CD14-positive monocyte (primary cell): Measurements from ENCODE around the gene SPINT1. TPM values are rescaled to one million over a fixed set of nuclear protein-coding genes. Genes with fewer than 3 reads are reported as not detected.

ENCODE experiments used
- DNase-seq, 3 donors: peaks; one replicate each; pipeline ENCODE4 v3.0.0-alpha.2; 2011 to 2022
- H2AFZ ChIP-seq: 2 replicates; pipeline ENCODE4 v1.6.0; 2012; ENCODE audit warnings: mild to moderate bottlenecking, low read depth, low read length, inconsistent platforms; ENCODE audit not compliant: insufficient read depth, poor library complexity, severe bottlenecking
- H3K27ac ChIP-seq, 2 donors: 1 replicate in 1 of 2; 2 replicates in 1 of 2; pipeline ENCODE4 v1.5.1; 2012 to 2013; ENCODE audit warnings: low read length in 2 of 2, control low read depth in 1 of 2, inconsistent platforms in 1 of 2, low read depth in 1 of 2, mild to moderate bottlenecking in 1 of 2
- H3K27me3 ChIP-seq, 2 donors: one replicate each; pipeline versions ENCODE4 v1.6.0 to v1.6.1; 2011 to 2013; ENCODE audit warnings: low read length in 2 of 2; ENCODE audit not compliant: control insufficient read depth in 2 of 2, insufficient read depth in 2 of 2
- H3K36me3 ChIP-seq, 2 donors: replicated peaks in 1 of 2; 1 replicate in 1 of 2; 2 replicates in 1 of 2; pipeline versions ENCODE4 v1.5.1 to v1.6.1; 2012 to 2013; ENCODE audit warnings: low read length in 2 of 2, control low read depth in 1 of 2, inconsistent platforms in 1 of 2, mild to moderate bottlenecking in 1 of 2; ENCODE audit not compliant: insufficient read depth in 2 of 2, control insufficient read depth in 1 of 2
- H3K4me1 ChIP-seq, 2 donors: 1 replicate in 1 of 2; 2 replicates in 1 of 2; pipeline versions ENCODE4 v1.5.1 to v1.6.1; 2012 to 2013; ENCODE audit warnings: low read length in 2 of 2, control low read depth in 1 of 2, inconsistent platforms in 1 of 2, mild to moderate bottlenecking in 1 of 2, moderate library complexity in 1 of 2; ENCODE audit not compliant: insufficient read depth in 2 of 2, control insufficient read depth in 1 of 2
- H3K4me2 ChIP-seq: replicated peaks from 2 replicates; pipeline ENCODE3; 2012; ENCODE audit warnings: low read length, moderate library complexity, mild to moderate bottlenecking; ENCODE audit not compliant: poor library complexity, severe bottlenecking; ENCODE audit errors: extremely low read depth
- H3K4me3 ChIP-seq, 3 experiments: fragments of 200-600 bp in 1 of 3; sonication (generic) in 1 of 3; replicated peaks in 1 of 3; 1 replicate in 2 of 3; 2 replicates in 1 of 3; pipeline ENCODE4 v1.5.1; 2011 to 2013; ENCODE audit warnings: low read length in 3 of 3, mild to moderate bottlenecking in 3 of 3, control low read depth in 2 of 3, low read depth in 2 of 3, inconsistent platforms in 1 of 3, moderate library complexity in 1 of 3
- H3K79me2 ChIP-seq: 2 replicates; pipeline ENCODE4 v1.6.0; 2012; ENCODE audit warnings: mild to moderate bottlenecking, control low read depth, inconsistent platforms, low read length, moderate library complexity; ENCODE audit not compliant: insufficient read depth
- H3K9ac ChIP-seq: 2 replicates; pipeline ENCODE4 v1.6.0; 2017; ENCODE audit warnings: low read length, mild to moderate bottlenecking; ENCODE audit not compliant: insufficient read depth, poor library complexity, severe bottlenecking
- H3K9me3 ChIP-seq, 2 donors: replicated peaks in 1 of 2; 1 replicate in 1 of 2; 2 replicates in 1 of 2; pipeline versions ENCODE4 v1.5.1 to v1.6.1; 2012 to 2013; ENCODE audit warnings: low read length in 2 of 2, control low read depth in 1 of 2; ENCODE audit not compliant: control insufficient read depth in 1 of 2, insufficient read depth in 1 of 2
- H4K20me1 ChIP-seq: 2 replicates; pipeline ENCODE4 v1.6.0; 2012; ENCODE audit warnings: mild to moderate bottlenecking, low read length, control low read depth, moderate library complexity; ENCODE audit not compliant: insufficient read depth
- H3K27ac Mint-ChIP-seq, 7 donors: one replicate each; pipeline ENCODE4 v1.8.0; 2020; ENCODE audit warnings: mild to moderate bottlenecking in 7 of 7, mixed read lengths in 7 of 7, moderate library complexity in 6 of 7, inconsistent platforms in 2 of 7
- H3K27me3 Mint-ChIP-seq, 3 donors: one replicate each; pipeline ENCODE4 v1.8.0; 2021 to 2022; ENCODE audit warnings: low read depth in 3 of 3, mild to moderate bottlenecking in 3 of 3, mixed read lengths in 3 of 3, moderate library complexity in 3 of 3, inconsistent platforms in 1 of 3
- H3K36me3 Mint-ChIP-seq, 2 donors: one replicate each; pipeline ENCODE4 v1.8.0; 2020; ENCODE audit warnings: mixed read lengths in 2 of 2, inconsistent platforms in 1 of 2, mild to moderate bottlenecking in 1 of 2
- H3K4me1 Mint-ChIP-seq: one replicate; pipeline ENCODE4 v1.8.0; 2020; ENCODE audit warnings: mild to moderate bottlenecking, mixed read lengths
- H3K4me3 Mint-ChIP-seq, 2 donors: one replicate each; pipeline ENCODE4 v1.8.0; 2020; ENCODE audit warnings: mild to moderate bottlenecking in 2 of 2, mixed read lengths in 2 of 2, moderate library complexity in 1 of 2
- H3K9me3 Mint-ChIP-seq, 7 donors: one replicate each; pipeline ENCODE4 v1.8.0; 2020 to 2022; ENCODE audit warnings: mixed read lengths in 7 of 7, mild to moderate bottlenecking in 6 of 7, moderate library complexity in 6 of 7, inconsistent platforms in 2 of 7
- WGBS: methylation state at CpG from one replicate; pipeline ENCODE4 v1.1.5; 2013; ENCODE audit warnings: missing lambda C conversion rate; ENCODE audit not compliant: insufficient coverage; 5-methylcytosine and 5-hydroxymethylcytosine counted together
- intact Hi-C, 2 donors: fragments of 100-400 bp; cut with micrococcal nuclease; formaldehyde crosslinking; loops; one replicate each; pipeline versions ENCODE4 v1.15.0 to v1.15.1; 2023
- polyA plus RNA-seq, 3 donors: library from polyadenylated mRNA; depleted of rRNA in 1 of 3; unstranded in 2 of 3; stranded (reverse) in 1 of 3; fragments of 300-500 nt in 2 of 3; fragments of >200 nt in 1 of 3; fragmentation: Illumina TruSeq in 2 of 3; gene quantifications; 1 replicate in 2 of 3; 2 replicates in 1 of 3; pipeline ENCODE4 v1.2.3, GENCODE V29; 2012 to 2021
- TF ChIP-seq, protein P1 (sequence below): fragments of 200-600 bp; IDR thresholded peaks from one replicate; pipeline ENCODE4 v1.8.0; 2022; ENCODE audit warnings: antibody characterized with exemption, mild to moderate bottlenecking

SPINT1 gene
- polyA plus RNA-seq, 3 donors: 17.1 to 46.5 (median 21.5) TPM

DNA sequence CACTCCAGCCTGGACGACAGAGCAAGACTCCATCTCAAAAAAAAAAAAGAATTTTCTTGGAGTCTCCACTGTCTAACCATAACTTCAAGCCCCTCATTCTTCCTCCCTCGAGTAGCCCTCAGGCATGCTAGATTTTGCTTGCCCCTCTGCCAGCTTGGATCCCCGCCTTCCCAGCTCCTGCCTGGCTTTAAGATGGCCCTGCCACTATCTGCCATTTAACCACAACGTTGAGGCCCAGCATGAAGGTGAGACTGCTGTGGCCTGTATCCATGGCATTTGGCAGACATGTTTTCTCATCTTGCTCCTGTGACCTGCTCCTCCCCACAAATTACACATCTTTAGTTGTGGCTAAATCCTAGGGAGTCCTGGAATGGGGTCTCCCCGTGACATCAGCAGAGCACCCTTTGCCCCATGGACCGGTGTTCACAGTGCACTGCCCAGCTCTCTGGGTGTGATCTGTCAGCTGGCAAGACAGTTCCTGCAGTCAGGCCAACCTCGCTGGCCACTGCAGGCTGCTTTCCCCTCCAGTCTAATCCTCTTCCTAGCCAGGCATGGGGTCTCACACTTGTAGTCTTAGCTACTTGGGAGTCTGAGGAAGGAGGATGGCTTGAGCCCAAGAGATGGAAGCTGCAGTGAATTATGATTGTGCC is 60.8 kb downstream of the SPINT1 start:
- Histone ChIP-seq H3K36me3 (peaks cover 15 to 16% of the 10 kb centered on the region in 2 donors), H3K9me3 (no peaks in the 10 kb centered on the region), H3K9ac (no peak overlapping the region), H3K27ac (peak overlapping the region in 1 of 2 donors; percentile 21), H3K4me1 (peaks cover 76 to 87% of the 10 kb centered on the region in 2 donors), H3K79me2 (peaks cover 38% of the 10 kb centered on the region), H4K20me1 (peaks cover 42% of the 10 kb centered on the region), H3K4me2 (no peak overlapping the region), H3K4me3 (no peak overlapping the region), H3K27me3 (no peaks in the 10 kb centered on the region), H2AFZ (no peak overlapping the region)
- peaks cover 81% of the 10 kb centered on the region for H3K4me1 Mint-ChIP-seq
- peak overlapping the region; percentile 25 to 93 (median 75) for H3K27ac Mint-ChIP-seq
- TF ChIP-seq, protein P1, sequence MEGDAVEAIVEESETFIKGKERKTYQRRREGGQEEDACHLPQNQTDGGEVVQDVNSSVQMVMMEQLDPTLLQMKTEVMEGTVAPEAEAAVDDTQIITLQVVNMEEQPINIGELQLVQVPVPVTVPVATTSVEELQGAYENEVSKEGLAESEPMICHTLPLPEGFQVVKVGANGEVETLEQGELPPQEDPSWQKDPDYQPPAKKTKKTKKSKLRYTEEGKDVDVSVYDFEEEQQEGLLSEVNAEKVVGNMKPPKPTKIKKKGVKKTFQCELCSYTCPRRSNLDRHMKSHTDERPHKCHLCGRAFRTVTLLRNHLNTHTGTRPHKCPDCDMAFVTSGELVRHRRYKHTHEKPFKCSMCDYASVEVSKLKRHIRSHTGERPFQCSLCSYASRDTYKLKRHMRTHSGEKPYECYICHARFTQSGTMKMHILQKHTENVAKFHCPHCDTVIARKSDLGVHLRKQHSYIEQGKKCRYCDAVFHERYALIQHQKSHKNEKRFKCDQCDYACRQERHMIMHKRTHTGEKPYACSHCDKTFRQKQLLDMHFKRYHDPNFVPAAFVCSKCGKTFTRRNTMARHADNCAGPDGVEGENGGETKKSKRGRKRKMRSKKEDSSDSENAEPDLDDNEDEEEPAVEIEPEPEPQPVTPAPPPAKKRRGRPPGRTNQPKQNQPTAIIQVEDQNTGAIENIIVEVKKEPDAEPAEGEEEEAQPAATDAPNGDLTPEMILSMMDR: no peak
- no peaks in the 10 kb centered on the region for H3K9me3 Mint-ChIP-seq
- WGBS: 94% methylated on average over 5 of the region's 7 CpGs
- H3K27me3 Mint-ChIP-seq: peaks cover 0 to 4% (median 0%) of the 10 kb centered on the region in 3 donors
- intact Hi-C loops: loop anchor here (2.0 to 10.0 kb wide), 8 partner anchors 38 to 428 kb away; partner anchors contain the start of genes INO80 (in 1 of the 2), NUSAP1 (in 1 of the 2), OIP5 (in 1 of the 2) and RMDN3 (in 1 of the 2)
- peak overlapping the region in 1 of 2 donors; percentile 68 for H3K4me3 Mint-ChIP-seq
- peak in 1 of 3 donors; percentile 4 for DNase-seq
- H3K36me3 Mint-ChIP-seq: peaks cover 26 to 42% of the 10 kb centered on the region in 2 donors

DNA sequence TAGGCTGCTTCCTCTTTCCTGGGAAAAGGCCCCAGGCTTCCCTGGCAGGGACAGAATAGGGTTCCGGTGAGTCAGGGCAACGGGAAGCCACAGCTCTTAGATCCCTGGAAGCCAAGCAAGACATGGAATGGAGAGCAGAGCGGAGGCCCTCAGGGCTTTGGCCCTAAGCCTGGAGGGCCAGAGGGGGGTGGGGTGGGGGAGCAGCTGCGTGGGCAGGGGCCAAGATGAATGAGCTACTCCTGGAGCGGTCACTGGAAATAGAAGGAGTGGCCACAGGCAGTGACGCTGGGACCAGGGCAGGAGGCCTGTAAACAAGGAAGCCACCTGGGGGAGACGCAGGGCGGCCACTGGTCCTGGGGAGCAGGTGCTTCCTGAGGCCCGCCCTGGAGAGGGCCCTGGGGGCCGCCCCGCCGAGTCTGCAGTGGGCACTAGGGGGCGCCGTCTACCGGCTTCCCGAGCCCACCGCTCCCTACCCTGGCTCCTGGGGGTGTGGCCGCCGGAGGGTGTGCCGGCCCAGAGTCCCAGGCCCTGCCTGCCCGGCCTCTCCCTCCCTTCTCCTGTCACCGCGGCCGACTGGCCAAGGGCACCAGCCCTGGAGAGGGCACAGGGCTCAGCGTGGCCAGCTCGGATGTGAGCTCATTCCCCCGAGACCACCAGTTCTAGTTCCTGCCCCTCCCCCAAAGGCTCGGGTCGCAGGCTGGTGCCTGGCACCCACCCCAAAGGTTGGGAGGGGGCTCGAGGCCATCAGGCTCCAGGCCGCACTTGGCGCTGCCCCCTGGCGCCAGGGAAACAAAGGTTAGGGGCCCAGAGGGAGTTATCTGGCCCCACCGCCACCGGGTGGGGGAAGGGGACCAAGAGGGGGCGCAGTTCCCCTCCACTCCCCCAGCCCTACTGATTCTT is 62.5 kb downstream of the SPINT1 start:
- Histone ChIP-seq H4K20me1 (peaks cover 34% of the 10 kb centered on the region), H3K4me3 (peak overlapping the region; percentile 47 to 76 (median 48)), H3K27me3 (no peaks in the 10 kb centered on the region), H2AFZ (peak overlapping the region; percentile 37), H3K9ac (peak overlapping the region; percentile 55), H3K27ac (peak overlapping the region; percentile 56 to 57), H3K79me2 (peaks cover 21% of the 10 kb centered on the region), H3K36me3 (no peaks in the 10 kb centered on the region), H3K4me2 (peak overlapping the region; percentile 80), H3K9me3 (no peaks in the 10 kb centered on the region), H3K4me1 (peaks cover 85 to 96% of the 10 kb centered on the region in 2 donors)
- Mint-ChIP-seq H3K27me3 (peaks cover 0 to 7% (median 0%) of the 10 kb centered on the region in 3 donors), H3K36me3 (peaks cover 10 to 25% of the 10 kb centered on the region in 2 donors), H3K4me1 (peaks cover 91% of the 10 kb centered on the region), H3K4me3 (peak overlapping the region; percentile 67 to 84), H3K9me3 (no peaks in the 10 kb centered on the region), H3K27ac (peak overlapping the region in 5 of 7 donors; percentile 30 to 79 (median 61))
- 2% methylated on average over 30 of the region's 36 CpGs for WGBS
- DNase-seq: peak; percentile 47 to 60 (median 49)
- TF ChIP-seq, protein P1: peak; percentile 91
- intact Hi-C loops: loop anchor here (5.0 to 10.0 kb wide), 5 partner anchors 36 to 278 kb away; partner anchors contain the start of gene RMDN3 (in 1 of the 2)
